Sigmoid colon (tissue), 7 donors: ENCODE data around the gene CCT3. TPM values are rescaled to one million over a fixed set of nuclear protein-coding genes. Genes with fewer than 3 reads are reported as not detected.

Source experiments
- DNase-seq: peaks from one replicate; pipeline ENCODE4 v3.0.0-alpha.2; 2019
- H3K27ac ChIP-seq, 4 donors: fragments of 200-600 bp; sonication (generic); one replicate each; pipeline ENCODE4 v1.5.1; 2016 to 2019; ENCODE audit warnings: mild to moderate bottlenecking in 1 of 4
- H3K27me3 ChIP-seq, 3 donors: fragments of 200-600 bp; sonication (generic); one replicate each; pipeline ENCODE4 v1.5.1; 2019; ENCODE audit warnings: mild to moderate bottlenecking in 1 of 3
- H3K36me3 ChIP-seq, 4 donors: fragments of 200-600 bp; sonication (generic); one replicate each; pipeline ENCODE4 v1.5.1; 2016 to 2019
- H3K4me1 ChIP-seq, 4 donors: fragments of 200-600 bp; sonication (generic); one replicate each; pipeline ENCODE4 v1.5.1; 2017 to 2019
- H3K4me3 ChIP-seq, 4 donors: fragments of 200-600 bp; sonication (generic); one replicate each; pipeline ENCODE4 v1.5.1; 2017 to 2019; ENCODE audit warnings: mild to moderate bottlenecking in 2 of 4, moderate library complexity in 1 of 4
- H3K9me3 ChIP-seq, 4 donors: fragments of 200-600 bp in 3 of 4; sonication (generic) in 3 of 4; one replicate each; pipeline versions ENCODE4 v1.5.1 to v1.6.1; 2013 to 2019
- CTCF ChIP-seq, 4 experiments: fragments of 450-650 bp in 3 of 4; fragments of 200-600 bp in 1 of 4; IDR thresholded peaks; one replicate each; pipeline ENCODE4 v1.5.1; 2016 to 2019; ENCODE audit warnings: antibody characterized with exemption in 4 of 4, mild to moderate bottlenecking in 3 of 4, moderate library complexity in 2 of 4
- EP300 ChIP-seq, 4 donors: sonication (generic); formaldehyde crosslinking; IDR thresholded peaks; one replicate each; pipeline ENCODE4 v1.6.1; 2017; ENCODE audit warnings: antibody characterized with exemption in 4 of 4
- POLR2A ChIP-seq, 2 donors: fragments of 450-650 bp; IDR thresholded peaks; one replicate each; pipeline ENCODE4 v1.6.1; 2016; ENCODE audit warnings: antibody characterized with exemption in 2 of 2, mild to moderate bottlenecking in 2 of 2, moderate library complexity in 2 of 2
- POLR2AphosphoS5 ChIP-seq, 4 donors: sonication (generic); formaldehyde crosslinking; IDR thresholded peaks; one replicate each; pipeline ENCODE4 v1.6.1; 2017; ENCODE audit warnings: antibody characterized with exemption in 4 of 4
- WGBS, 2 donors: extraction: QIAGEN DNeasy Blood & Tissue Kit; methylation state at CpG; one replicate each; pipeline ENCODE4 v1.1.7; 2013; 5-methylcytosine and 5-hydroxymethylcytosine counted together
- intact Hi-C: fragments of 100-400 bp; cut with DNase I; formaldehyde crosslinking; loops from one replicate; pipeline ENCODE4 v1.15.1; 2023
- polyA plus RNA-seq, 3 donors: library from polyadenylated mRNA; stranded (reverse); fragments of 200-250 nt; gene quantifications; one replicate each; pipeline ENCODE4 v1.2.3, GENCODE V29; 2013
- total RNA-seq, 4 donors: library from RNA; depleted of rRNA; stranded (reverse); fragments of >200 nt; gene quantifications; one replicate each; pipeline ENCODE4 v1.1.0, GENCODE V29; 2016
- donor health status: healthy with polysubstance abuse.
- donor health status: Bipolar disorder and iron deficiency.
- donor health status: healthy.

The CCT3 gene
- total and polyA plus RNA-seq, 7 donors = 94.3 to 253 (median 155) TPM

- H3K9me3 ChIP-seq = no peaks in the 10 kb centered on the region
- no peaks in the 10 kb centered on the region for H3K36me3 ChIP-seq
- 6 to 11% methylated on average over 9 of the region's 9 CpGs for WGBS, 2 donors
- DNase-seq = no peak
- H3K27ac ChIP-seq = no peak overlapping the region
- H3K4me1 ChIP-seq = peaks cover 0 to 11% (median 8%) of the 10 kb centered on the region in 4 donors
- no peak overlapping the region for H3K4me3 ChIP-seq
- TF ChIP-seq CTCF (IDR thresholded peaks at IDR 0.05) (peak; percentile 75 to 93 (median 90)), EP300 (IDR thresholded peaks at IDR 0.05) (no peak), POLR2A (IDR thresholded peaks at IDR 0.05) (no peak)
- peaks cover 13 to 35% (median 19%) of the 10 kb centered on the region in 3 donors for H3K27me3 ChIP-seq
- intact Hi-C loops = loop anchor here (1.0 to 10.0 kb wide), 3 partner anchors 60 to 222 kb away; no protein-coding TSS in a partner anchor
Observed at GRCh38 chr1:156385534-156386031, 47.5 kb upstream of the CCT3 start.

DNA sequence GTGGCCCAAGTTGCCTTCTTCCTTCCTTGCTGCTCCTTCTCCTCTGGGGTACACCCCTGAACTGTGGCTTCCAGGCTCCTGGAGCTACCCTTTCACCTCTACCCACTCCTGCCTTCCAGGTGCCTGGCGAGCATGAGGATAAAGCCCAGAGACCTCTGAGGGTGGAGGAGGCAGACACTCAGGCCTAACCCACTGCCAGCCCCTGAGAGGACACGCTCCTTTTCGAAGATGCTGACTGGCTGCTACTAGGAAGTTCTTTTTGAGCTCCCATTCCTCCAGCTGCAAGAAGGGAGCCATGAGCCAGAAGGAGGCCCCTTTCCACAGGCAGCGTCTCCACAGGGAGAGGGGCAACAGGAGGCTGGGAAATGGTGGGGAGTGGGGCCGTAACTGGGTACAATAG is 46.6 kb upstream of the CCT3 start:
- H3K36me3 ChIP-seq = no peaks in the 10 kb centered on the region
- peaks cover 0 to 11% (median 8%) of the 10 kb centered on the region in 4 donors for H3K4me1 ChIP-seq
- DNase-seq = no peak
- H3K27ac ChIP-seq = no peak overlapping the region
- WGBS, 2 donors = 94 to 96% methylated on average over 5 of the region's 5 CpGs
- H3K27me3 ChIP-seq = peaks cover 13 to 25% (median 16%) of the 10 kb centered on the region in 3 donors
- TF ChIP-seq POLR2A (IDR thresholded peaks at IDR 0.05) (no peak), EP300 (IDR thresholded peaks at IDR 0.05) (no peak), POLR2AphosphoS5 (IDR thresholded peaks at IDR 0.05) (no peak), CTCF (IDR thresholded peaks at IDR 0.05) (no peak)
- H3K4me3 ChIP-seq = no peak overlapping the region
- intact Hi-C loops = loop anchor here (1.0 to 10.0 kb wide), 3 partner anchors 61 to 223 kb away; no protein-coding TSS in a partner anchor
- H3K9me3 ChIP-seq = no peaks in the 10 kb centered on the region

DNA sequence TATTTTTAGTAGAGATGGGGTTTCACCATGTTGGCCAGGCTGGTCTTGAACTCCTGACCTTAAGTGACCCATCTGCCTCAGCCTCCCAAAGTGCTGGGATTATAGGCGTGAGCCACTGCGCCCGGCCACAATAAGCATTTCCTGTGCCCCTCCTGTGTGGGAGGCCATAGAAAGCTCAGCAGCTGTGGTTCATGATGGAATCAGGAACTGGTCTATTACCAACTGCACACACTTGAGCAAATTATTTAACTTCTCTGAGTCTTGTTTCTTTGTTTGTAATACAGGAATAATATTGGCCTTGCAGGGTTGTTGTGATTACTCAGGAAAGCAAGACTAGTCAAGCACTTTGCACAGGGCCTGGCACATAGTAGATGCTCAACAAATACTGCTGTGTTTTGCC is 45.9 kb upstream of the CCT3 start:
- Histone ChIP-seq H3K9me3 (no peaks in the 10 kb centered on the region), H3K4me1 (peaks cover 0 to 11% (median 8%) of the 10 kb centered on the region in 4 donors), H3K4me3 (no peak overlapping the region), H3K27ac (no peak overlapping the region), H3K27me3 (peaks cover 11 to 19% (median 13%) of the 10 kb centered on the region in 3 donors), H3K36me3 (no peaks in the 10 kb centered on the region)
- no peak for DNase-seq
- intact Hi-C loops = loop anchor here (10.0 kb wide), 1 partner anchor 151 kb away; no protein-coding TSS in a partner anchor
- WGBS, 2 donors = 57 to 73% methylated on average over 3 of the region's 3 CpGs
- no peak for TF ChIP-seq CTCF (IDR thresholded peaks at IDR 0.05)
- no peak for TF ChIP-seq POLR2AphosphoS5 (IDR thresholded peaks at IDR 0.05)
- no peak for TF ChIP-seq EP300 (IDR thresholded peaks at IDR 0.05)
- TF ChIP-seq POLR2A (IDR thresholded peaks at IDR 0.05) = no peak

GRCh38 chr1:156383023-156383422 is 44.9 kb upstream of the CCT3 start:
- Histone ChIP-seq H3K36me3 (no peaks in the 10 kb centered on the region), H3K9me3 (no peaks in the 10 kb centered on the region), H3K4me3 (no peak overlapping the region), H3K27me3 (peaks cover 2 to 9% (median 4%) of the 10 kb centered on the region in 3 donors), H3K27ac (no peak overlapping the region), H3K4me1 (peaks cover 0 to 3% (median 1%) of the 10 kb centered on the region in 4 donors)
- intact Hi-C loops = loop anchor here (10.0 kb wide), 1 partner anchor 152 kb away; no protein-coding TSS in a partner anchor
- TF ChIP-seq CTCF (IDR thresholded peaks at IDR 0.05) = peak; percentile 28 to 79 (median 59)
- TF ChIP-seq POLR2A (IDR thresholded peaks at IDR 0.05) = no peak
- no peak for DNase-seq
- 40 to 50% methylated on average over 9 of the region's 9 CpGs for WGBS, 2 donors

DNA sequence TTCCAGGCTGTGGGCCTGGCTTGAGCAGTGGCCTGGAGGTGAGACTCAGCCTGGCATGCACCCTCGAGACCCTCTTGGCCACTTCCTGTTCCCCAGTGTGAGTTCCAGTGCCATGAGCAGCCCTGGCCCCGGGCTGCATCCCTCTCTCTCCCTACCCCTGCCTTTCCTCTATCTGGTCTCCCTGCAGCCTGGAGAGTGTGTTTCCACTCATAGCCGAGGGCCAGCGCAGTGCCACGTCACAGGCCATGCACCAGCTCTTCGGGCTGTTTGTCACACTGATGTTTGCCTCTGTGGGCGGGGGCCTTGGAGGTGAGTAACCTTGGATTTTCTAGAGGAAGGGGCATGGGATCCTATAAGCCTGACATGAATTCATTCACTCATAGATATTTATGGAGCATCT is 44.5 kb upstream of the CCT3 start:
- peaks cover 0 to 4% (median 4%) of the 10 kb centered on the region in 3 donors for H3K27me3 ChIP-seq
- 63 to 76% methylated on average over 7 of the region's 7 CpGs for WGBS, 2 donors
- no peak for DNase-seq
- H3K27ac ChIP-seq = no peak overlapping the region
- no peaks in the 10 kb centered on the region for H3K9me3 ChIP-seq
- no peaks in the 10 kb centered on the region for H3K36me3 ChIP-seq
- no peak for TF ChIP-seq CTCF (IDR thresholded peaks at IDR 0.05)
- H3K4me3 ChIP-seq = no peak overlapping the region
- intact Hi-C loops = loop anchor here (10.0 kb wide), 1 partner anchor 152 kb away; no protein-coding TSS in a partner anchor
- H3K4me1 ChIP-seq = no peaks in the 10 kb centered on the region
